Activated CD4-positive, alpha-beta T cell treated with anti-CD3 and anti-CD28 coated beads, Interleukin-2, amount 10 ng/mL, durations not matched to agents 7 days and 5 days (primary cell): Measurements from ENCODE around the gene ERMARD. TPM values are rescaled to one million over a fixed set of nuclear protein-coding genes. Genes with fewer than 3 reads are reported as not detected.

Source experiments
- CTCF ChIA-PET: fragments of 350-600 bp; sonication (Branson Sonifier 250); formaldehyde crosslinking; loops from one replicate; lab custom pipeline; 2021; ENCODE audit warnings: antibody characterized with exemption; lab: Charles Lee
- POLR2A ChIA-PET: fragments of 350-600 bp; sonication (Branson Sonifier 250); formaldehyde crosslinking; loops from one replicate; lab custom pipeline; 2021; ENCODE audit warnings: antibody characterized with exemption; lab: Charles Lee
- DNase-seq: peaks from one replicate; pipeline ENCODE4 v3.0.0-alpha.2; 2020
- H3K27ac Mint-ChIP-seq: one replicate; pipeline ENCODE4 v1.8.0; 2021; ENCODE audit warnings: mild to moderate bottlenecking, moderate library complexity, mixed read lengths
- H3K27me3 Mint-ChIP-seq: one replicate; pipeline ENCODE4 v1.8.0; 2021; ENCODE audit warnings: mixed read lengths
- H3K36me3 Mint-ChIP-seq: one replicate; pipeline ENCODE4 v1.8.0; 2021; ENCODE audit warnings: low read depth, mixed read lengths
- H3K4me1 Mint-ChIP-seq: one replicate; pipeline ENCODE4 v1.8.0; 2021; ENCODE audit warnings: mixed read lengths
- H3K4me3 Mint-ChIP-seq: one replicate; pipeline ENCODE4 v1.8.0; 2021; ENCODE audit warnings: mild to moderate bottlenecking, moderate library complexity, mixed read lengths
- H3K9me3 Mint-ChIP-seq: one replicate; pipeline ENCODE4 v1.8.0; 2021; ENCODE audit warnings: mixed read lengths
- total RNA-seq, 2 experiments: library from RNA; stranded (reverse); gene quantifications; one replicate each; pipeline ENCODE4 v1.2.3, GENCODE V29; 2021

Gene ERMARD
- total RNA-seq, 2 experiments from 2014 or later: 28.1 to 35.6 TPM

DNA sequence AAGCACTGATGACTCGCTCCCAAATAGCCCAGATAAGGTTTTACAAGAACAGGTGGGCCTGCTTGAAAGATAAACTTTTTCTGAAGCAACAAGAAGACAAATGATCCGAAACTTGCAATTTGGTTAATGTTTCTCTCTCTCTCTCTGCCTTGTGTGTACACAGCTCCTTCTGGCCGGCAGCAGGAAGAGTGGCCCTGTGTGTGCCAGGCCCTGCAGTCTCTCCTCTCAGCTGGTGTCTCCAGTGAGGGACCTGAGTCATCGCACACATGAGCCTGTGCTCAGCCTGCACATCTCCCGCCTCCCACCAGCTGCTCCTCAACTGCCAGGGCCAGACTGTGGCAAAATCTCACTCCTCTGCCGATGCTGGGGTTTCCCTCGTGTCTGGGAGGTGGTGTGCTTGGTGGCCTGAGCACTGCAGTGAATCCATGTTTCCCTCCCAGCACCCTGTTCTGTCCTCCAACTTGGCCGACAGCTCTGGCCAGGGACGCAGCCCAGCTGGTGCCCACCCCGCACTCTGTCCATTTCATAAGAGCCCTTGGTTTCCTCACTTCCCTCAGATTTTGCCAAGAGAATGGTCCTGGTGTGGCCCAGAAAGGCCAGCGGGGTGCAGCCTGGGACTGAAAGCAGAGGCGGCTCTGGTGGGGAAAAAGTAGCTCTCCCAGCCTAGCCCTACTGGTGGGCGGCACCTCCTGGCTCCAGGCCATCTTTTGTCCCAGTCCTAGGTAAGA lies 49.4 kb downstream of the ERMARD start:
- H3K27me3 Mint-ChIP-seq: peaks cover 66% of the 10 kb centered on the region
- H3K36me3 Mint-ChIP-seq: no peaks in the 10 kb centered on the region
- ChIA-PET CTCF (no interaction called here), POLR2A (no interaction called here)
- no peak overlapping the region for H3K27ac Mint-ChIP-seq
- peaks cover 31% of the 10 kb centered on the region for H3K4me1 Mint-ChIP-seq
- peaks cover 1% of the 10 kb centered on the region for H3K9me3 Mint-ChIP-seq
- no peak for DNase-seq
- H3K4me3 Mint-ChIP-seq: no peak overlapping the region

DNA sequence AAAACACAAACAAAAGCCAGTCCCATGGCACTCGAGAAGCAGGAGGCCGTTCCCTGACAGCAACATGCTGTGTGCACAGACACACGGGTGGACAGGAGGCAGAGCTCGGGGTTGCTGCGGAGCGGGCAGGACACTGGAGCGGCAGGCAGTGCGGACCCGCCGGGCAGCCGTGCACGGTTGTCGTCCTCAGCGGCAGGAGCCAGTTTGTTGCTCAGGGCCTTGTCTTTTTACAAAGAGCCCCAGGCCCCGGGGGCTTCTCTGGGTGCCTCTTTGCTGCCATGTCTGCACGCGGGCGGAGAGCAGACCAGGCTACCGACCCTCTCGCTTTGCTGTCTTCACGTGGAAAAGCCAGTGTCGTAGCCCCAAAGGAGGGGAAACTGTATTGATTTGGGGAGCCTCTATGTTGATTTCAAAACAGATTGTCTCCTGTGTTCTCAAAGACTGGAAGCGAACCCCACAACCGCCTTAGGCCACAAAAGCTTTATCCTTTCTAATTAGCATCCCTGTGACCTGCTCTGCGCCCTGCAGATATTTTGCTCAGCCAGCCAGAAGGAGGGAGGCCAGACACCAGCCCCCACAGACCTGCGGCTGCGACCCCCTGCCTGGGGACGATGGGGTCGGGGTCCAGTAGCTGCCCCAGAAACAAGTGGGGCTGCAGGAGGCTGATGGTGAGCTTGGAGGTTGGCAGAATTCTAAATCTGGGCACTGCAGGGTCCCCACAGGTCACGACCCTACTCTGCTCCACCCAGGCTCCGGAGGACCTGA lies 50.2 kb downstream of the ERMARD start:
- ChIA-PET POLR2A (no interaction called here), CTCF (interaction anchor here (0.9 to 6.4 kb wide), 3 partner anchors 8 to 40 kb away, joined by 4 to 38 read pairs (median 36); no protein-coding TSS in a partner anchor)
- Mint-ChIP-seq H3K4me3 (no peak overlapping the region), H3K27ac (no peak overlapping the region), H3K9me3 (peaks cover 3% of the 10 kb centered on the region), H3K4me1 (peaks cover 39% of the 10 kb centered on the region), H3K27me3 (peaks cover 64% of the 10 kb centered on the region), H3K36me3 (no peaks in the 10 kb centered on the region)
- DNase-seq: no peak

DNA sequence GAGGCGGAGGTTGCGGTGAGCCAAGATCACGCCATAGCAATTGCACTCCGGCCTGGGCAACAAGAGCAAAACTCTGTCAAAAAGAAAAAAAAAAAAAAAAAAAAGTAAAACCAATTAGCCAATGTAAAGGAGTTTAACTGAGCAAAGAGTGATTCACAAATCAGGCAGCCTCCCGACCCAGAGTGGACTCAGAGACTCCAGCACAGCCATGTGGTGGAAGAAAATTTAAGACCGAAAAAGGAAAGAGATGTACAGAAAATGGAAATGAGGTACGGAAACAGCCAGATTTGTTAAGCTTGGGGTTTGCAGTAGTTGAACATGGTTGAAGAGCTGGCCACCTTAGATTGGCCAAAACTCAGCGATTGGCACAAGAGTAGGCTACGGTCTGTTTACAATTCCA lies 51.4 kb downstream of the ERMARD start:
- Mint-ChIP-seq H3K36me3 (no peaks in the 10 kb centered on the region), H3K9me3 (peaks cover 10% of the 10 kb centered on the region), H3K4me1 (peaks cover 48% of the 10 kb centered on the region), H3K4me3 (no peak overlapping the region), H3K27ac (no peak overlapping the region), H3K27me3 (peaks cover 60% of the 10 kb centered on the region)
- ChIA-PET CTCF (interaction anchor here (0.6 to 6.4 kb wide), 10 partner anchors 9 to 727 kb away, joined by 3 to 38 read pairs (median 4); no protein-coding TSS in a partner anchor), POLR2A (no interaction called here)
- DNase-seq: no peak

DNA sequence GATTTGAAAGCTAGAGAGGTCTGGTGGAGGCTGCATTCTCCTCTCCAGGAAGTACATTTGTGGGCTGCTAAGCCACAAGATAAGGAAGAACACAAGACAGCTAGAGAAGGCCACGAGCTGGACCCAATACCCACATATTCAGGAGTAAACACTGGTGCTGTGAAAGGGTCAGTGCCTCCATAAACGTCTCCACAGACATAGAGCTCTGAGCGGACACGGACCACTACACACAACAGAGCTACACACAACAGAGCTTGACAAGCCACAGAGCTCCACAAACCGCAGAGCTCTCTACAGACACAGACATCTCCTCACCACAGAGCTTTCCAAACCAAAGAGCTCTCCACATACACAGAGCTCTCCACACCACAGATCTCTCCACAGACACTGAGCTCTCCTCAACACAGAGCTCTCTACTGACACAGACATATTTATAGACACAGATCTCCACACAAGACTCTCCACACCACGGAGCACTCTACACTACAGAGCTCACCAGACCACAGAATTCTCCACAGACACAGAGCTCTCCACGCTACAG lies 51.9 kb downstream of the ERMARD start:
- Mint-ChIP-seq H3K9me3 (peaks cover 10% of the 10 kb centered on the region), H3K4me1 (peaks cover 50% of the 10 kb centered on the region), H3K4me3 (no peak overlapping the region), H3K27ac (no peak overlapping the region), H3K27me3 (peaks cover 57% of the 10 kb centered on the region), H3K36me3 (no peaks in the 10 kb centered on the region)
- DNase-seq: peak; percentile 37
- CTCF ChIA-PET: interaction anchor here (0.6 to 6.4 kb wide), 10 partner anchors 8 to 726 kb away, joined by 3 to 38 read pairs (median 4); no protein-coding TSS in a partner anchor
- POLR2A ChIA-PET: interaction anchor here (1.2 kb wide), 1 partner anchor 14 kb away, joined by 3 read pairs; no protein-coding TSS in a partner anchor

DNA sequence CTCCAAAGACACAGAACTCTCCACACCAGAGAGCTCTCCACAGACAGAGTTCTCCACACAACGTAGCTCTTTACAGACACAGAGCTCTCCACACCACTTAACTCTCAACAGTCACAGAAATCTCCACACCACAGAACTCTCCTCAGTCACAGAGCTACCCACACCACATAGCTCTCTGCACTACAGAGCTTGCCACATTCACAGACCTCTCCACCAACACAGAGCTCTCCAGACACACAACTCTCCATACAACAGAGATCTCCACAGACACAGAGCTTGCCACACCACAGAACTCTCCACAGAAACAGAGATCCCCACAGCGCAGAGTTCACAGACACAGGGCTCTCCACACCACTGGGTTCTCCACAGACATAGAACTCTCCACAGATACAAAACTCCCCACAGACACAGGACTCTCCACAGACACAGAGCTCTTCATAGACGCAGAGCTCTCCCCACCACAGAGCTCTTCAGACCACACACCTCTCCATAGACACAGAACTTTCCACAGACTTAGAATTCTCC lies 52.5 kb downstream of the ERMARD start:
- H3K36me3 Mint-ChIP-seq: no peaks in the 10 kb centered on the region
- H3K4me3 Mint-ChIP-seq: no peak overlapping the region
- DNase-seq: no peak
- peaks cover 10% of the 10 kb centered on the region for H3K9me3 Mint-ChIP-seq
- H3K27ac Mint-ChIP-seq: no peak overlapping the region
- POLR2A ChIA-PET: interaction anchor here (1.0 to 1.2 kb wide), 2 partner anchors 14 to 102 kb away, joined by 3 read pairs; partner anchors contain the start of genes C6orf120 and WDR27
- CTCF ChIA-PET: interaction anchor here (0.6 to 6.4 kb wide), 9 partner anchors 8 to 726 kb away, joined by 3 to 38 read pairs (median 4); no protein-coding TSS in a partner anchor
- H3K27me3 Mint-ChIP-seq: peaks cover 52% of the 10 kb centered on the region
- H3K4me1 Mint-ChIP-seq: peaks cover 50% of the 10 kb centered on the region

DNA sequence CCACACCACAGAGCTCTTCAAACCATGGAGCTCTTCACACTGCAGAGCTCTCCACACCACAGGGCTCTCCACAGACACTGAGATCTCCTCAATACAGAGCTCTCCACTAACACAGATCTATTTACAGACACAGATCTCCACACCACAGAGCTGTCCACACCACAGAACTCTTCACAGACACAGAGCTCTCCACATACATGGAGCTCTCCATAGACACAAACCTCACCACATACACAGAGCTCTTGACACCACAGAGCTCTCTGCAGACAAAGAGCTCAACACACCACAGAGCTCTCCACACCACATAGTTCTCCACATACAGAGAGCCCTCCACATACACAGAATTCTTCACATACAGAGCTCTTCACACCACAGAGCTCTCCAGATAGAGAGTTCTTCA lies 53.0 kb downstream of the ERMARD start:
- Mint-ChIP-seq H3K27ac (no peak overlapping the region), H3K4me3 (no peak overlapping the region), H3K4me1 (peaks cover 50% of the 10 kb centered on the region), H3K36me3 (no peaks in the 10 kb centered on the region), H3K27me3 (peaks cover 46% of the 10 kb centered on the region), H3K9me3 (peaks cover 10% of the 10 kb centered on the region)
- ChIA-PET CTCF (interaction anchor here (0.8 to 6.4 kb wide), 6 partner anchors 11 to 725 kb away, joined by 3 to 38 read pairs (median 5); no protein-coding TSS in a partner anchor), POLR2A (interaction anchor here (1.0 to 1.2 kb wide), 2 partner anchors 15 to 103 kb away, joined by 3 read pairs; partner anchors contain the start of genes C6orf120 and WDR27)
- no peak for DNase-seq

DNA sequence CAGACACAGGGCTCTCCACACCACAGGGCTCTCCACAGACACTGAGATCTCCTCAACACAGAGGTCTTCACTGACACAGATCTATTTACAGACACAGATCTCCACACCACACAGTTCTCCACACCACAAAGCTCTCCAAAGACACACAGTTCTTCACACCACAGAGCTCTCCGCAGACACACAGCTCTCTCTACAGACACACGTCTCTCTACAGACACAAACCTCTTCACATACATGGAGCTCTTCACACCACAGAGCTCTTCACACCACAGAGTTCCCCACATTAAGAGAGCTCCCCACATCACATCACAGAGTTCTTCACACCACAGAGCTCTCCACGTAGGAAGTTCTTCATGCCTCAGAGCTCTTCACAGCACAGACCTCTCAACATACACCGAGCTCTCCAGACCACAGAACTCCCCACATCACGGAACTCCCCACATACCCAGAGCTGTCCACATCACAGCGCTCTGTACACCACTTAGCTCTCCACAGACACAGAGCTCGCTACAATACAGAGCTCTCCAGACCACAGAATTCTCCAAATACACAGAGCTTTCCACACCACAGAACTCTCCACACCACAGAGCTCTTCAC lies 53.9 kb downstream of the ERMARD start:
- Mint-ChIP-seq H3K4me1 (peaks cover 50% of the 10 kb centered on the region), H3K27me3 (peaks cover 42% of the 10 kb centered on the region), H3K9me3 (peaks cover 10% of the 10 kb centered on the region), H3K27ac (no peak overlapping the region), H3K4me3 (no peak overlapping the region), H3K36me3 (no peaks in the 10 kb centered on the region)
- ChIA-PET CTCF (interaction anchor here (0.8 to 6.4 kb wide), 6 partner anchors 12 to 712 kb away, joined by 3 to 38 read pairs (median 5); no protein-coding TSS in a partner anchor), POLR2A (interaction anchor here (0.6 kb wide), 1 partner anchor 754 kb away, joined by 3 read pairs; no protein-coding TSS in a partner anchor)
- no peak for DNase-seq

DNA sequence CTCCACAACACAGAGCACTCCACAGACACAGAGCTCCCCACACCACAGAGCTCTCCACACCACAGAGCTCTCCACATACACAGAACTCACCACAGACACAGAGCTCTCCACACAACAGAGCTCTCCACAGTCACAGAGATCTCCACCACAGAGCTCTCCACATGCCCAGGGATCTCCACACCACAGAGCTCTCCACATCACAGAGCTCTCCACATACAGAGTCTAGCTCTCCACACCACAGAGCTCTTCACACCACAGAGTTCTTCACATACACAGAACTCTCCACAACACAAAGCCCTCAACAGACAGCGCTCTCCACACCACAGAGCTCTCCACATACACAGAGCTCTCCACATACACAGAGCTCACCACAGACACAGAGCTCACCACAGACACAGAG lies 55.3 kb downstream of the ERMARD start:
- H3K27me3 Mint-ChIP-seq: peaks cover 37% of the 10 kb centered on the region
- peaks cover 10% of the 10 kb centered on the region for H3K9me3 Mint-ChIP-seq
- H3K4me1 Mint-ChIP-seq: peaks cover 50% of the 10 kb centered on the region
- ChIA-PET POLR2A (no interaction called here), CTCF (interaction anchor here (0.7 to 6.4 kb wide), 5 partner anchors 8 to 581 kb away, joined by 3 to 38 read pairs (median 6); no protein-coding TSS in a partner anchor)
- H3K36me3 Mint-ChIP-seq: no peaks in the 10 kb centered on the region
- H3K4me3 Mint-ChIP-seq: no peak overlapping the region
- no peak for DNase-seq
- peak overlapping the region; percentile 38 for H3K27ac Mint-ChIP-seq

DNA sequence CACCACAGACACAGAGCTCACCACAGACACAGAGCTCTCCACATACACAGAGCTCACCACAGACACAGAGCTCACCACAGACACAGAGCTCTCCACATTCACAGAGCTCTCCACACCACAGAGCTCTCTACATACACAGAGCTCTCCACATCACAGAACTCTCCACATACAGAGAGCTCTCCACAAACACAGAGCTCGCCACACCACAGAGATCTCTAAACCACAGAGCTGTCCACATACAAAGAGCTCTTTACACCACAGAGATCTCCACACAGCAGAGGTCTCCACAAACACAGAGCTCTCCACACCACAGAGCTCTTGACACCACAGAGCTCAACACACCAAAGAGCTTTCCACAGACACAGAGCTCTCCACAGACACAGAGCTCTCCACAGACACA lies 55.8 kb downstream of the ERMARD start:
- POLR2A ChIA-PET: no interaction called here
- Mint-ChIP-seq H3K4me1 (peaks cover 50% of the 10 kb centered on the region), H3K36me3 (no peaks in the 10 kb centered on the region), H3K27me3 (peaks cover 39% of the 10 kb centered on the region), H3K4me3 (no peak overlapping the region), H3K27ac (no peak overlapping the region), H3K9me3 (peaks cover 10% of the 10 kb centered on the region)
- CTCF ChIA-PET: interaction anchor here (0.7 to 6.4 kb wide), 2 partner anchors 14 to 16 kb away, joined by 3 to 38 read pairs; no protein-coding TSS in a partner anchor
- DNase-seq: no peak

DNA sequence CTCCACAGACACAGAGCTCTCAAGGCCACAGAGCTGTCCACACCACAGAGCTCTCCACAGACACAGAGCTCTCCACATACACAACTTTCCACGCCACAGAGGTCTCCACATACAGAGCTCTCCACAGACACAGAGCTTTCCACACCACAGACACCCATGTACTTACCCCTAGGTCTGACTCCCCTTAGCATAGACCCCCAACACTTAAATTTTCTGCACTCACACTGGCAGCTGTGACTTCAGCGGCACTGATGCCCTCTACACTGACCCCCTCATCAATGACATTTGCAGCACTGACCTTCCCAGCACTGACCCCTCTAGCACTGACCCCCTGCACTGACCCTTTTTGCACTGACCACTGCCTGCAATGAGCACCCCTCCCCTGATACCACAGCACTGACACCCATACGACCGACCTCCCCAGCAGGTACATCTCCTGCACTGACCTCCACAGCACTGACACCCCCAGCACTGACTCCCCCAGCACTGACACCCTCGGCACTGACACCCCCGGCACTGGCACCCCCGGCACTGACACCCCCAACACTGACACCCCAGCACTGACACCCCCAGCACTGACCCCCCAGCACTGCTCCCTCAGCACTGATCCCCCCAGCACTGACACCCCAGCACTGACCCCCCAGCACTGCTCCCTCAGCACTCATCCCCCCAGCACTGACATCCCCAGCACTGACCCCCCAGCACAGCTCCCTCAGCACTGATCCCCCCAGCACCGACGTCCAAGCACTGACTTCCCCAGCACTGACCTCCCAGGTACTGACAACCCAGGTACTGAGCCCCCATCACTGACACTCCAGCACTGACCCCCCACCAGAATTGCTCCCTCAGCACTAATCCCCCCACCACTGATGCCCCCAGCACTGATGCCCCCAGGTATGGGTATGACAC lies 56.5 kb downstream of the ERMARD start:
- ChIA-PET POLR2A (no interaction called here), CTCF (interaction anchor here (0.7 to 6.4 kb wide), 2 partner anchors 14 to 17 kb away, joined by 3 to 38 read pairs; no protein-coding TSS in a partner anchor)
- no peaks in the 10 kb centered on the region for H3K36me3 Mint-ChIP-seq
- no peak for DNase-seq
- H3K27ac Mint-ChIP-seq: peak overlapping the region; percentile 26
- H3K27me3 Mint-ChIP-seq: peaks cover 39% of the 10 kb centered on the region
- H3K4me1 Mint-ChIP-seq: peaks cover 47% of the 10 kb centered on the region
- H3K4me3 Mint-ChIP-seq: no peak overlapping the region
- peaks cover 10% of the 10 kb centered on the region for H3K9me3 Mint-ChIP-seq

DNA sequence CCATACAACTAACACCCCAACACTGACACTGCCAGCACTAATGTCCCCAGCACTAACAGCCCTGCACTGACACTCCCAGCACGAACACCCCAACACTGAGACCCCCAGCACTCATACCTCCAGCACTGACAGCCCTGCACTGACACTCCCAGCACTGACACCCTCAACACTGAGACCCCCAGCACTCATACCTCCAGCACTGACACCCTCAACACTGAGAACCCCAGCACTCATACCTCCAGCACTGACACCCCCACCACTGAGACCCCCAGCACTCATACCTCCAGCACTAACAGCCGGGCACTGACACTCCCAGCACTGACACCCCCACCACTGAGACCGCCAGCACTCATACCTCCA lies 57.2 kb downstream of the ERMARD start:
- DNase-seq: no peak
- Mint-ChIP-seq H3K4me3 (no peak overlapping the region), H3K27me3 (peaks cover 41% of the 10 kb centered on the region), H3K9me3 (peaks cover 10% of the 10 kb centered on the region), H3K27ac (no peak overlapping the region), H3K4me1 (peaks cover 41% of the 10 kb centered on the region), H3K36me3 (no peaks in the 10 kb centered on the region)
- CTCF ChIA-PET: no interaction called here
- POLR2A ChIA-PET: no interaction called here
